ENCODE results near the gene GPR146. TPM values are rescaled to one million over a fixed set of nuclear protein-coding genes. Genes with fewer than 3 reads are reported as not detected.

Gene GPR146
- total and polyA plus RNA-seq, 2 of the 8 experiments (the other 6 are each of a cell fraction or from before 2014, with no cell fraction given) = 1.8 to 2.7 TPM

GRCh38 chr7:1103789-1104515 is 59.6 kb downstream of the GPR146 start (continued):
- TF ChIP-seq SUZ12 (IDR thresholded peaks at IDR 0.05; ENCODE audit: low read length) (no peak), USF2 (IDR thresholded peaks at IDR 0.05; ENCODE audit: low read length) (no peak), CHD7 (IDR thresholded peaks at IDR 0.05; ENCODE audit: insufficient replicate concordance, low read length) (no peak), BCL11A (IDR thresholded peaks at IDR 0.05; ENCODE audit: low read depth in 2 of 2, low read length in 2 of 2) (no peak), ATF3 (IDR thresholded peaks at IDR 0.05; ENCODE audit: insufficient read depth, low read depth, low read length) (no peak)

All from H1 (cell line).